SKM-1 treated with dmso at 0.1 percent for 144 hours (cell line): ENCODE measurements around the gene TRAPPC6A.

Experiments used
- DNase-seq: peaks from one replicate; lab custom pipeline; 2025; ENCODE audit not compliant: unreplicated experiment; lab: John Stamatoyannopoulos, UW

The TRAPPC6A gene

GRCh38 chr19:45177817-45178261, at the start of gene TRAPPC6A:
Gene TRAPPC6A, minus strand, starts transcription at chr19:45178237. Its CDS starts 19 bp downstream, at chr19:45178218.
- DNase-seq: peak; percentile 31

- no peak for DNase-seq
Measured at GRCh38 chr19:45224645-45225044, 46.6 kb upstream of the TRAPPC6A start.

- DNase-seq: no peak
Measured at GRCh38 chr19:45223879-45224278, 45.8 kb upstream of the TRAPPC6A start.

GRCh38 chr19:45222724-45223123, 44.7 kb upstream of the TRAPPC6A start:
- DNase-seq: no peak

DNA sequence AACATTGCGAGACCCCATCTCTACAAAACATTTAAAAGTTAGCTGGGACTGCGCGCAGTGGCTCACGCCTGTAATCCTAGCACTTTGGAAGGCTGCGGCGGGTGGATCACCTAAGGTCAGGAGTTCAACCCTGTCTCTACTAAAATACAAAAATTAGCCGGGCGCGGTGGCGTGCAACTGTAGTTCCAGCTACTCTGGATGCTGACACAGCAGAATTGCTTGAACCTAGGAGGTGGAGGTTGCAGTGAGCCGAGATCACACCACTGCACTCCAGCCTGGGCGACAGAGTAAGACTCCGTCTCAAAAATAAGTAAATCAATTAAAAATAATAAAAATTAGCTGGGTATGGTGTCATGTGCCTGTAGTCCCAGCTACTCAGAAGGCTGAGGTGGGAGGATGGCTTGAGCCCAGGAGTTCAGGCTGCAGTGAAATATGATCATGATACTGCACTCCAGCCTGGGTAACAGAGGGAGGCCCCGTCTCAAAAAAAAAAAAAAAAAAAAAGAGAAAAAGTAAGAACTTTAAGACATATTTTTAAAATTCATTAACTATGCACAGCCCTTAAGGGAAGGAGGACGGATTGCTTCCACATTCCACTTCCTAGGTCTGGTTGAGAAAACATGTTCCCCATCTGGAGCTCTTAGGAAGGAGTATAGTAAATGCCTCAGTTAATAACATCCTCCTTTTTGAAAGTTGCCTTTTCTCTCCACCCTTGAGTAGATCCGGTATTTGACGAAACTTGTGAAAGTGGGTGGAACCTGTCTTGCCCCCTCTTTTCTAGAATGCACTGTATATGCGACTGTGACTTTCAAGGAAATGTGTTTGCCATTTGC, 41.1 kb upstream of the TRAPPC6A start:
- no peak for DNase-seq

DNA sequence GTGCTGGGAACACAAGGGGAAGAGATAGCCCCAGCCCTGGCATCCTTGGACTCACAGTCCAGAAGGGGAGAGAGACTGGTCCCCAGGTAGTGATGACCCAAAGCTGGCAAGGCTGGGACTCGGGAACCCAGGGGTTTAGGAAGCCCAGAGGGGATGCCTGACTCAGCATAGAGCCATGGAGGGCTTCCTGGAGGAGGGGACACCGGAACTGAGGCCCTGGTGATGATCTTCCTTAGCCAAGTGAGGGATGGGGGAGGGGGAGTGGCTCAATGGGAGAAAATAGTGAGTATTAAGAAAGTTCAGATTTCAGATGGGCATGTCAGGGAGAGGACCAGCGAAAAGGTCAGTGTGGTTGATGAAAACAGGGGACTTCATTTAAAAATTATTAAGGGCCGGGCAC, 40.4 kb upstream of the TRAPPC6A start:
- DNase-seq: no peak

GRCh38 chr19:45217957-45218334, 39.9 kb upstream of the TRAPPC6A start:
- DNase-seq: no peak

DNA sequence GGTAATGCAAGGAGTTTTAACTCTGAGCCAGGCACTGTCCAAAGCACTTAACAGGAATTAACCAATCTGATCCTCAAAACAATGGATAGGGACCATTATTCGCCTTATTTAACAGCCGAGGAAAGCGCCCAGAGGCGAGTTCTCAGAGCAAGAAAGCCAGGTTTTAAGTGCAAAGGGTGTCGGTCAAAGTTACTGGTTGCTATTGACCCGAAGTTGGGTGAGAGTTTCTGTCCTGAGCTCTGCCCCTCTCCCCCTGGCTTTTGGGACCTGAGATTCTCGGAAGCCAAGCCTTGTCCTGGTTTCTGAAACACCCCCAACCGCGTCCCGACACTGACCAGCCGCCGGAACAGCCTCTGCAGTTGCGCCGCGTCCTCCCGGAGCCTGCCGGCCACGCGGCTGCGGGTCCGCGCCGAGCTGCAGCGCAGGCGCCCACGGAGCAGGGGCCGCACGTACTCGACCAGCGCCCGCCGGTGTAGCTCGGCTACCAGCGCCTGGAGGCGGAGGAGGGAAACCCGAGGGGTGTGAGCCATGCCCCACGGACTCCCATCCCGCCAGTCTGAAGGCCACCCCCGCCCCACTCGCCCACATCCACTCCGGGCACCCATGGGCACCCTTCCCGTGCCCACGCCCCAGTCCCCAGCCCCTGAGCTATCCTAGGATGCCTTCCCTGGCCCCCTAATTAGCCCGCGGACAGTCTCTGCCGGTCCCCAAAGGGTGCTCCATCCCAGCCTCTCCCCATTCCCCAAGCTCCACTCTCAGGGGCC, 39.3 kb upstream of the TRAPPC6A start:
- DNase-seq: no peak

DNA sequence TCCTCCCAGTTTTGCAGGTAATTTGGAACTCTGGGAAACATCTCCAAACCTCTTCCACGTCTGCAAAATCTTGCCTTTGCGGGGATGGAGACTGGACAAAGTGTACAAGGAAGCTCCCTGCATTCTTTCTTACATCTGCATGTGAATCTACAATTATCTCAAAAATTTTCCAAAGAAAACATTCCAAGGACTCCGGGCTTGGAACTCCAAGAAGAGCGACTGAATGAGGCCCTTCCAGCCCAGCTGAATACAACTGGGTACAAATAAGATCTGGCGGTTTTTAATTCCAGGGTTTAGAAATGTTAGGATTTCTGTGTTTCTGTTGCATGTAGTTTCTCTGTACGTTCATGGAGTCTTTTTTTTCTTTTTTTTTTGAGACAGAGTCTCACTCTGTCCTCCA, 38.6 kb upstream of the TRAPPC6A start:
- DNase-seq: no peak

DNA sequence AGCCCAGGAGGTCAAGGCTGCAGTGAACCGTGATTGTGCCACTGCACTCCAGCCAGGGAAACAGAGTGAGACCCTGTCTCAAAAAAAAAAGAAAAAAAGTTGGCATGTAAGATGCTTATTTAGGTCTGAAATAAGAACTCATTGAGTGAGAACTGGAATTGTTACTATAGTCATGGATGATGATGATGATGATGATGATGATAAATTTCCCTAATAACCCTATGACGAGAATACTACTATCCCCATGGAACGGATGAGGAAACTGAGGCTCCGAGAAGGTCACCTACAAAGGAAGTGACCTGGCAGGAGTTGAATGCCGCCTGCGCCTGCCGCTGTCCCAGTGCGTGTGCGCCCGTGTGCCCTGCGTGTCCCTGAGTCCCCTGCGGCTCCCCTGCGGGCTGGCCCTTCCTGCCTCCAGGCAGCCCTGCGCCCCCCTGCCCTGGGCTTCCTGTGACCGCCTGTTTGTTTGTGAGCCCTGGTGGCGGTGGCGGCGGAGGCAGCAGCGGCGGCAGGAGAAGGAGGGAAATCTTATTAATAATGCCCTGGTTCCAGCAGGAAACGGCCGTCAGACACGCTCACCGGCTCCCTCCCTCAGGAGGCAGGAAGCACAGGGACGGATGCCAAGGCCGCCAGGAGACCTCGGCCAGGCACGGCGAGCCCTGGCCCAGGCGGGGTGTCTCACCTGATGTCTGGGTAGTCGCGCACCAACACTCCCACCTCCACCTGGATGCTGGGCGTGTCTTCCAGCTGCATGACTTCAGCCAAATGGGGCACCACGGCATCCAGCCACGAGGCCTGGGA, 37.6 kb upstream of the TRAPPC6A start:
- DNase-seq: no peak

GRCh38 chr19:45213031-45213430, 35.0 kb upstream of the TRAPPC6A start:
- DNase-seq: no peak

DNA sequence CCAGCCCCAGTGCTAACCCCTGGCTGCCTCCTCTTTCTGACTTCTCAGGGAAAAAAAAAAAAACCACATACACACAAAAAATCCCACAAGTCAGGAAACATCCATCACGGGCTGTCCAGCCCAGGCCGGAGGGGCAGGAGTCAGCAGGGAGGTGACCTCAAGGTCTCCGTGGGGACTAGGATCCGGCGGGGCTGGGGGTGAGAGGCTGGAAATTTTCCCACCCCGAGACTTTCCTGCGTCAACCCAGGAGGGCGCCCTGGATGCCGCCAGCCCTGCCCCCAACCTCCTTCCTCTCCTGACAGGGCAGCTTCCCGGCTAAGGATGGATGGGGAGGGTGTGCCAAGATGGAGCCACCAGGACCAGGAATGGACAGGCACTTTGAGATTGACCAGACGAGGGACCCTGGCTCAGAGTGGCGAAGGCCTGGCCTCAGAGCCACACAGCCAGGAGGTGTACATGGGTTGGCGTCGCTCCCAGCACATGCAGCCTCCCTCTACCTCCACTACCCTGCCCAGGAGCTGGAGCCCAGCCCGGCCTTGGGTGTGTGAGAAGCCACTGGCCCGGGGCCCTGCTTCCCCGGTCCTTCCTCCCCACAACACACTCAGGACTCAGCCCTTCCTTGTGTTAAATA, 33.8 kb upstream of the TRAPPC6A start:
- no peak for DNase-seq

DNA sequence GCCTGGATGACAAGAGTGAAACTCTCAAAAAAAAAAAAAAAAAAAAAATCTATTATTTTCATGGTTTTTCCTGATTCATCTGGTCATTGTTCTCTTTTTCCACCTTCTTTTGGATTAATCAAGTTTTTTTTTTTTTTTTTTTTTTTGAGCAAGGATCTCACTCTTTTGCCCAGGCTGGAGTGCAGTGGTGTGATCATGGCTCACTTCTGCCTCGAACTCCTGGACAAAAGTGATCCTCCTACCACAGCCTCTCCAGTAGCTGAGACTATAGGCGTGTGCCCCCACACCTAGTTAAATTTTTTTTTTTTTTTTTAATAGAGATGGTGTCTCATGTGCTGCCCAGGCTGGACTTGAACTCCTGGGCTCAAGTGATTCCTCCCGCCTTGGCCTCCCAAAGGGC, 28.3 kb upstream of the TRAPPC6A start:
- DNase-seq: no peak

DNA sequence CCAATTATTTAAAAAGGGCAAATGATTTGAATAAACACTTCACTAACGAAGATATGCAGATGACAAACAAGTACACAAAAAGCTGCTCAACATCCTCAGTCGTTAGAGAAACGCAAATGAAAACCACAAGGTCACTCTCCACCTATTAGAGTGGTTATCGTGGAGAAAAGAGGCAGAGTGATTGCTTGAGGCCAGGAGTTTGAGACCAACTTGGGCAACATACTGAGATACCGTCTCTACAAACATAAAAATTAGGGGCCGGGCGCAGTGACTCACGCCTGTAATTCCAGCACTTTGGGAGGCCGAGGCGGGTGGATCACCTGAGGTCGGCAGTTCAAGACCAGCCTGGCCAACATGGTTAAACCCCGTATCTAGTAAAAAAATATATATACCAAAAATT, 27.8 kb upstream of the TRAPPC6A start:
- DNase-seq: no peak

GRCh38 chr19:45202637-45203036, 24.6 kb upstream of the TRAPPC6A start:
- DNase-seq: no peak

DNA sequence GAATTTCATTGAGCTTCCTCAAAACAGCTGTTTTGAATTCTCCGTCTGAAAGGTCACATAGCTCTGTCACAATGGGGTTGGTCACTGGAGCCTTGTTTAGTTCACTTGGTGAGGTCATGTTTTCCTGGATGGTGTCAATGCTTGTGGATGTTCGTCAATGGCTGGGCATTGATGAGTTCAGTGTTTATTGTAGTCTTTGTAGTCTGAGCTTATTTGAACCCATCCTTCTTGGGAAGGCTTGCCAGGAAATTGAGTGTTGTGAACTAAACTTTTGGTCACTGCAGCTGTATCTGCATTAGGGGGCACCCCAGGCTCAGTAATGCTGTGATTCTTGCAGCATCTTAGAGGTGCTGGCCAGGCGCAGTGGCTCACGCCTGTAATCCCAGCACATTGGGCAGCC, 22.5 kb upstream of the TRAPPC6A start:
- no peak for DNase-seq

GRCh38 chr19:45195764-45196163, 17.7 kb upstream of the TRAPPC6A start:
- no peak for DNase-seq

DNA sequence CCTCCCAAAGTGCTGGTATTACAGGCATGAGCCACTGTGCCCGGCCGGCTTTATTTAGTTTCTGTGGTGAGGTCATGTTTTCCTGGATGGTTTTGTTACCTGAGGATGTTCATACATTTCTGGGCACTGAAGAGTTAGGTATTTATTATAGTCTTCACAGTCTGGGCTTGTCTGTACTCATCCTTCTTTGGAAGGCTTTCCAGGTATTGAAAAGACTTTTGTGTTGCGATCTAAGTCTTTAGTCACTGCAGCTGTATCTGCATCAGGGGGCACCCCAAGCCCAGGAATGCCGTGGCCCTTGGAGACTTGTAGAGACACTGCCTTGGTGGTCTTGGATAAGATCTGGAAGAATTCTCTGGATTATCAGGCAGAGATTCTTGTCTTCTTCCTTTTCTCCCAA, 13.3 kb upstream of the TRAPPC6A start:
- DNase-seq: no peak

- DNase-seq: no peak
Measured at GRCh38 chr19:45189971-45190370, 11.9 kb upstream of the TRAPPC6A start.

DNA sequence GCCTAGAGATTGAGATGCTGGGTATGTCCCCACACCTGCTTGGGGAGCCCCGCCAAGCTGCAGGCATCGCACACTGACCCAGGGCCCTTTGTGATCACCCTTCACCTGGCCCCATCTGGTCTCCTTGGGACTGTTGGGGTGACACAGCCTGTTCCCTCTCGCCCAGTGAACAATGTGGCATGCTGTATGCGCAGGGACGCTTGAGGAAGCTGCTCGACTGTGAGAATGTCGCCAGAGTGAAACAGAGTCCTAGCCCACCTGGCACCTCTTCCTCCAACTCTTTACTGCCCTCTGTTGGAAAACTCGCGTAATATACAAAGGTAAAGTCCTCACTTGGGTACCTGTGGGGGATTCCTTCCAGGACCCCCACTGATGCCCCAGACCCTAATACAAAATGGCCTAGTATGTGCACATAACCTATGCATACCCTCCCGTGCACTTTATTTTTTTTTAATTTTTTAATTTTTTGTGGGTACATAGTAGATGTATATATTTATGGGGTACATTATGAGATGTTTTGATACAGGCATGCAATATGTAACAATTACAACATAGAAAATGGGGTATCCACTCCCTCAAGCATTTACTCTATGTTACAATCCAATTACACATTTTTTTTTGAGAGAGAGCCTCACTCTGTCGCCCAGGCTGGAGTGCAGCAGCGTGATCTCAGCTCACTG, 9.5 kb upstream of the TRAPPC6A start:
- no peak for DNase-seq
